Measurements from ENCODE around the gene CNGA4. TPM values are rescaled to one million over a fixed set of nuclear protein-coding genes. Genes with fewer than 3 reads are reported as not detected.

Gene CNGA4
- total and polyA plus RNA-seq, 2 of the 13 experiments (the other 11 are each of a cell fraction or from before 2014, with no cell fraction given) = 0.03 TPM; not detected in 1

- Histone ChIP-seq H4K20me1 (ENCODE audit: insufficient read depth, low read length) (no peaks in the 10 kb centered on the region), H3K4me2 (ENCODE audit: low read depth, low read length) (no peak overlapping the region), H3K9me3 (ENCODE audit: low read length) (no peaks in the 10 kb centered on the region), H3K27me3 (ENCODE audit: control insufficient read depth in 1 of 2, insufficient read depth in 2 of 2, low read length in 2 of 2) (peaks cover 1 to 5% of the 10 kb centered on the region in 2 experiments; a peak in 2 of 5 replicates), H3K9ac (ENCODE audit: insufficient read depth, low read depth, low read length) (no peak overlapping the region), H3K36me3 (replicated peaks in 1 of 2; ENCODE audit: control insufficient read depth in 1 of 2, insufficient read depth in 2 of 2, low read length in 2 of 2) (no peaks in the 10 kb centered on the region), H3K4me3 (replicated peaks in 1 of 3; ENCODE audit: insufficient read depth in 1 of 3, low read depth in 2 of 3, low read length in 3 of 3) (no peak overlapping the region), H3K27ac (ENCODE audit: extremely low read length, insufficient read depth, low read length) (no peak overlapping the region), H3K4me1 (ENCODE audit: insufficient read depth, low read length) (no peaks in the 10 kb centered on the region), H3K79me2 (ENCODE audit: insufficient read depth, low read length) (no peaks in the 10 kb centered on the region), H2AFZ (ENCODE audit: low read length) (no peak overlapping the region)
- ChIA-PET CTCF (ENCODE audit: low intra/inter-chr PET ratio, low total read pairs) (no interaction called here), POLR2A (no interaction called here)
- ATAC-seq = no peak
- in situ Hi-C loops (cut with HindIII; ENCODE audit: extremely low pct_ligation_motif_present, low pct_unique_long_range_greater_than_20kb) = no loop called here
- intact Hi-C loops (cut with micrococcal nuclease; ENCODE audit: unreplicated experiment) = no loop called here
- WGBS (ENCODE audit: low lambda C conversion rate) = 86% methylated on average over 2 of the region's 2 CpGs
- DNase-seq (ENCODE audit: low spot score) = no peak
- no TSS peak for BruUV-seq (replicated peaks)
- no peak for TF ChIP-seq EP300 (IDR thresholded peaks at IDR 0.05; ENCODE audit: low read depth in 2 of 2, low read length in 2 of 2)
- TF ChIP-seq EP300 (CRISPR knock-in tag; IDR thresholded peaks at IDR 0.05; ENCODE audit: borderline replicate concordance) = no peak
- no peak for TF ChIP-seq ZNF574 (CRISPR knock-in tag; IDR thresholded peaks at IDR 0.05)
- no peak for TF ChIP-seq JUND (CRISPR knock-in tag; IDR thresholded peaks at IDR 0.05)
- TF ChIP-seq HIC2 (CRISPR knock-in tag; IDR thresholded peaks at IDR 0.05; ENCODE audit: low read depth) = no peak
- no peak for TF ChIP-seq MAFG (CRISPR knock-in tag; IDR thresholded peaks at IDR 0.05)
- no peak for TF ChIP-seq ZNF138 (CRISPR knock-in tag; IDR thresholded peaks at IDR 0.05; ENCODE audit: low read depth)
- no peak for FAIRE-seq
Observed at GRCh38 chr11:6201481-6201880, 37.4 kb upstream of the CNGA4 start.
